HG03135 (cell line): Measurements from ENCODE around the gene CEBPZ.
A peak's percentile ranks its signal among the peaks of the same experiment; 100 is the strongest.
"Not testable (repeated sequence)": the region's sequence is repeated elsewhere in the genome, so short reads cannot be mapped to it uniquely, and the experiment has no call there.

Experiments used
- ATAC-seq: cut with Tn5 transposase; IDR thresholded peaks from one replicate; pipeline ENCODE4 v1.9.1; 2021; ENCODE audit warnings: mild to moderate bottlenecking, moderate library complexity; ENCODE audit not compliant: unreplicated experiment

Gene CEBPZ, protein sequence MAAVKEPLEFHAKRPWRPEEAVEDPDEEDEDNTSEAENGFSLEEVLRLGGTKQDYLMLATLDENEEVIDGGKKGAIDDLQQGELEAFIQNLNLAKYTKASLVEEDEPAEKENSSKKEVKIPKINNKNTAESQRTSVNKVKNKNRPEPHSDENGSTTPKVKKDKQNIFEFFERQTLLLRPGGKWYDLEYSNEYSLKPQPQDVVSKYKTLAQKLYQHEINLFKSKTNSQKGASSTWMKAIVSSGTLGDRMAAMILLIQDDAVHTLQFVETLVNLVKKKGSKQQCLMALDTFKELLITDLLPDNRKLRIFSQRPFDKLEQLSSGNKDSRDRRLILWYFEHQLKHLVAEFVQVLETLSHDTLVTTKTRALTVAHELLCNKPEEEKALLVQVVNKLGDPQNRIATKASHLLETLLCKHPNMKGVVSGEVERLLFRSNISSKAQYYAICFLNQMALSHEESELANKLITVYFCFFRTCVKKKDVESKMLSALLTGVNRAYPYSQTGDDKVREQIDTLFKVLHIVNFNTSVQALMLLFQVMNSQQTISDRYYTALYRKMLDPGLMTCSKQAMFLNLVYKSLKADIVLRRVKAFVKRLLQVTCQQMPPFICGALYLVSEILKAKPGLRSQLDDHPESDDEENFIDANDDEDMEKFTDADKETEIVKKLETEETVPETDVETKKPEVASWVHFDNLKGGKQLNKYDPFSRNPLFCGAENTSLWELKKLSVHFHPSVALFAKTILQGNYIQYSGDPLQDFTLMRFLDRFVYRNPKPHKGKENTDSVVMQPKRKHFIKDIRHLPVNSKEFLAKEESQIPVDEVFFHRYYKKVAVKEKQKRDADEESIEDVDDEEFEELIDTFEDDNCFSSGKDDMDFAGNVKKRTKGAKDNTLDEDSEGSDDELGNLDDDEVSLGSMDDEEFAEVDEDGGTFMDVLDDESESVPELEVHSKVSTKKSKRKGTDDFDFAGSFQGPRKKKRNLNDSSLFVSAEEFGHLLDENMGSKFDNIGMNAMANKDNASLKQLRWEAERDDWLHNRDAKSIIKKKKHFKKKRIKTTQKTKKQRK

DNA sequence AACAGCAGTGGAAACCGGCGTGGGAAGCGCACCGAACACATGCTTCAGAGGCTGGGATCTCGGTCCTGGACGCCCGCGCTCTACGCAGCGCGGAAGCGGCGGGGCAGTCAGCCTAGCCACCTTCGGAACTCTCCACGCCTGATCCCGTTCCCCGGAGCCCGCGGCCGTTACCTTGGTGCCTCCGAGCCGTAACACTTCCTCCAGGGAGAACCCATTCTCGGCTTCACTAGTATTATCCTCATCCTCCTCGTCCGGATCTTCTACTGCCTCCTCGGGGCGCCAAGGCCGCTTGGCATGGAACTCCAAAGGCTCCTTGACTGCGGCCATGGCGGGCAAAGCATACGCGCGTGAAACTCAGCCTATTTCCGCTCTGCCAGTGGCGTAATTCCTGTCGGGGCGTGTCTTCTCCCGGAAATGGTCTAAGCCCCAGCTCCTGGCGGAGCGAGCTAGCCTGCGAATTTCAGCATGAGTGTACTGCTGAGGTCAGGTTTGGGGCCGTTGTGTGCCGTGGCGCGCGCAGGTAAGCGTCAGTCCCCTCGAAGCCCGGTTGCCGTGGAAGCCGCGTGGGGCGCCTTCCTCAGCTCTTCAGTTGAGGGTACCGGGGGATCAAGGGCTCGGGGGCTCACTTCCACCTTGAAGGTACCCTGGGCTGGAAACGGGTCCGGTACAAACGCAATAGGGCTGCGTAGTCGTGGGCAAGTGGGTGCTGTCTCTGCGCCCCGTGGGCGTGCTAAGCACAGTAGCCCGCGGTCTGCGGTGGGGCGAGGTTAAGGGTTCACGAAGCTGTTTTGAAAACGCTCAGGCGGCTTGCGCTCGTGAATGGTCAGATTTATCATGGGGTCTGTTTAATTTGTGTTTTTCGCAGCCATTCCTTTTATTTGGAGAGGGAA lies at the start of gene CEBPZ, which contains the start of gene NDUFAF7:
TSS of gene CEBPZ (minus strand) at position 356 of the 890 bp plus-strand sequence. CDS start at position 327, 29 bp downstream.
TSS of gene NDUFAF7 (plus strand) at position 418 of the 890 bp plus-strand sequence. CDS start at position 466, 48 bp downstream.
- peak; percentile 88 for ATAC-seq

DNA sequence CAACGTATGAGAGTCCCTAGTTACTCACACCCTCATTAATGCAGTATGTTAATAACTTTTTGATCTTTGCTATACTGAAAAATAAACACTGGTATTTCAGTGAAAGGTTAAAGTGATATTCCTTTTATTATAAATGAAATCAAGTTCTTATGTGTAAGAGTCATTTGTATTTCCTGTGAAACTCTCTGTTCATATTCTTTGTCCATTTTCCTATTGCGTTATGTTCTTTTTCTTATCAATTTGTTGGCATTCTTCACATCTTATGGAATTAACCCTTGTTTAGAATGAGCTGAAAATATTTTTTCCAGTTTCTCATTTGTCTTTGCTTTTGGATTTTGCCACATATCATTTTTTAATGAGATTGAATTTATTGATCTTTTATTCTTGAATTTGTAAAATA lies 44.9 kb upstream of the CEBPZ start:
- ATAC-seq, result no peak

DNA sequence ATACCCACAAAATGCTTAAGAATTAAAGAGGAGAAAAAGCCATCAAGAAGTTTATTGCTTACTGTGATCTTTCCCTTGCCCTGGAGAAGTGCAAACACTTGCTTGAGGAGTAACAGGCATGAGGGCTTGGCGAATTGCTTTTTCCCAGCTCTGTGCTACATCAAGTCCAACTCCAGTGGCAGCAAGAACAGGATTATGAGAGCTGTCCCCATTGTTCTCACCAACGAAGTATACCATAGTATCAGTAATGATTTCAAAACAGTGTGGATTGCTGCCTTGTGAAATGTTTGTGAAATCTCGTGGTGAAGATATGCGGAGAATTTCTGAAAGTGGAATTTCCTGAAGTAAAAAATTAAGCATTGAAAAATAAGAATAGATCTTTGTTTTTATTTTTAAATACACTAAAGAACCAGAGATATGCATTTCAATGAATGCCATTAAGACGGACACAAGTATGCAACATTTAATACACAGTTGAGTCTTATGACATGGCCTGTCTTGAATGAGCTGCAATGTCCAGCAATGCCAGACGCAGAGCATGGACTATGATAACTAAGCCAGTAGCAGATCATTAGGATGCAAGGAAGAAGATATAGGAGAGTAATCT lies 43.1 kb upstream of the CEBPZ start:
- ATAC-seq, result no peak

DNA sequence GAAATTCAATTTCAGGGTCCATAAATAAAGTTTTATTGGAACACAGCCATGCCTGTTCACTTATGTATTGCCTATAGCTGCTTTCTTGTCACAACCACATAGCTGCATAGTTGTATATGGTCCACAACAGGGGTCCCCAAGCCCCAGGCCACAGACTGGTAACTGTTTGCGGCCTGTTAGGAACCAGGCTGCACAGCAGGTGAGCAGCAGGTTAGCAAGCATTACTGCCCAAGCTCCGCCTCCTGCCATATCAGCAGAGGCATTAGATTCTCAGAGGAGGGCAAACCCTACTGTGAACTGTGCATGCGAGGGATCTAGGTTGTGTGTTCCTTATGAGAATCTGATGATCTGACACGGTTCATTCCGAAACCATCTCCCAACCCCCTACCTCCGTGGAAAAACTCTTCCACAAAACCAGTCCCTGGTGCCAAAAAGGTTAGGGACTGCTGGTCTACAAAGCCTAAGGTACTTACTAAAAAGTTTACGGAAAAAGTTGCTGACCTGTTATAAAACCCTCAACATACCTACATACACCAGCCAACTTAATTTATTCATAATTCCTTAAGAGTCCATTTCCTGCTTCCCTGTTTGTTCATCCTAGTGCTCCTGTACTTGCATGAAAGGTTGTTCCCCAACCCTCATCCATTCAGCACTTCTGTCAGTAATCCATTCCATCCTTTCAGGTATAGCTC lies 40.1 kb upstream of the CEBPZ start:
- ATAC-seq, result no peak

DNA sequence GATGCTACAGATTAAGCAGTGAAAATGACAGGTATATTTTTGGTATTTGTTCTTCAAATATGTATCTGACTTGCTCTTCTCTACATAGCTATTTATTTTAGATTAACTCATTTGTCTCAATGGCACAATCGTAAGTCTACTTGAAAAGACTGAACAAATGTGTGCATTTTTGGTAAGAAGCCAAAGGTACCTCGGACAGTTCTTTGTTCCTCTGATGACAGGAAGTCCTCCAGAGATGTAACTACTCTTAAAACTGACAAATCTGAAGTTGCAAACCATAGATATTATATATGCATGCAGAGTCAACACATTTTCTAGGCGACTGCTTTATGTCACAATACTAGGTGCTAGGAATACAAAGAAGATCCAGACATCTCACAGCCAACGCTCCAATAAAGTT lies 36.7 kb upstream of the CEBPZ start:
- no peak for ATAC-seq

DNA sequence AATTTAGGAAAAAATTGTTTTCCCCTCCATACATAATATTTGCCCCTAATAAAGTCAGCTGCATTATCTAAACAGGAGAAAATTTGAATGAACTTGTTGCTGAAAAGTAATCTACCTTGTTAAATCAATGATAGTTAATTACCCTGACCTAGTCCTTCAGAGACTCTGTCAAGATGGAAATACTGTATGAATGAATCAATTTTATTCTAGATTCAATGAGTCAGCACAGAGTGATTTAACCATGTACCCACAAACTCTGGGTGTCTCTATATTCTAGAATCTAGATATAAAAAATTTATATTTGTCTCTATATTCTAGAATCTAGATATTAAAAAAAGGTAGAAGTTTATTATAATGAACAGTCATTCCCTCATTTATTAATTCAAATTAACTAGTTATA lies 36.3 kb upstream of the CEBPZ start:
- ATAC-seq, result no peak

DNA sequence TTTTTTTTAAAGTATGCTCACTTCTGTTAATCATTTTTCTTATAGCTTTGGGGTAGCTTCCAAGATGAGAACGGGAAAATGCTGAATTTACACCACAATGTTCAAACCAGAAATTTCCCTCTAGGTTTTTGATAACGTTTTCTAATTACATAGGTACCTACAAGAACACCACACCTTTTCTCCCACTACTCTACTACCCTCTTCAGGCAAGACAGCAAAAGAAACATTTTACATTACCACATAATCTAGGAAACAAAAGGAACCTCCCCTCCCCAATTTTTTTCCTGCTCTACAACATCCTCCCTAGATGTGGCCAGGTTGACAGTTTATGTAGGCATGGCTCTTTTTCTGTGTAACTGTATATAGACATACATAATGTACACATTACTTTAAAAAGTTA lies 32.4 kb upstream of the CEBPZ start:
- ATAC-seq, result no peak

DNA sequence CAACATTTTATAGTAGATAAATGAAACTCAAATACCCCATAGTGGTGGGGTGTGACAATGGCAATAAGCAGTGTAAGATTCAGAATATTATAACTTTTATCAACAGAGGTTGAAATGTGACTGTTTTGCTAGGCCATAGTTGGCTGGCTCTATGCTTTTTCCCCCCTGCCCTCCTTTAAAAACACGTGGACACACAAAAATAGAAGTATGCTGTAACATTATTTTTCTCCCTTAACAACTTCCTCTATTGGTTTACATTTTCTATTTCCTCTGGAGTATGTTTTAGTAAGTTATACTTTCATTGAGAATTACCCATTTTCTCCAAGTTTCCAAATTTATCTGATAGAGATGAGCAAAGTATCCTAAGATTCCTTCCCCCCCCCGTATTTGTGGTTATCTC lies 31.1 kb upstream of the CEBPZ start:
- ATAC-seq, result no peak

DNA sequence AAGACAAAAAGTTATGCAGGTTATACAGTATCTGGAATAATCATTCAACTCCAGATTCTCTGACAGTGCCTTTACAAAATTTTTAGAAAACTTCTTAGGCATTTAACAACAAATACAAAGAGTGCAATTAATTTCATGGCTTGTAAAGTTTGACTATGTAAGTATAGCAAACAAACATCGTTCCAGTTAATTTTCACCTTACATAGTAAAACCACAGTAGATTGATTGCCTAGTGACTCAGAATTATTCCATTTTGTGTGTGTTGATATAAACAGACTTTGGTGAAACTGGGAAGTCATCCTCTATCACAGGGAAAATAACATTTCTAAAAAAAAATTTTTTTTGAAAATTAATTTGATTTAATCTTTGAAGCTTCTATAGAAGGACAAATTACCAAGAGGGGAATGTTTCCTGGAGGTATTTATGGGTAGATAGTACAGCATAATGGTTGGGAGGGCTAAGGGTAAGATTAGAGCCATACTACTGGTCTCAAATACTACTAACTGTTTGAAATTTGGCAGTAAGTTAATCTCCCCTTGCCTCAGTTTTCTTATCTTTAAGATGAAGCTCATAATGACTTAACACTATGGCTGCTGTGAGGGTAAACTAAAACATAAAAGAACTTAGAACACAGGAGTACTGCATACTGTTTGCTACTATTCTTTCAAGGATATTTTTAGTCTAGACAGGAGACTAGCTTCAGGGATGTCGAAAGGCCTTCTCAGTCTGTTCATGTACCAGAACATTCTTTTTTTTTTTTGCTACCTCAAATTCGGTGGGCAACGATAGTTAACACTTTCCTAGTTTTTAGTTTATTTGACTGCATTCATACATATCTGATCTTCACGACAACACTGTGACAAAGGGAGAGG lies 19.7 kb upstream of the CEBPZ start:
- no peak for ATAC-seq

DNA sequence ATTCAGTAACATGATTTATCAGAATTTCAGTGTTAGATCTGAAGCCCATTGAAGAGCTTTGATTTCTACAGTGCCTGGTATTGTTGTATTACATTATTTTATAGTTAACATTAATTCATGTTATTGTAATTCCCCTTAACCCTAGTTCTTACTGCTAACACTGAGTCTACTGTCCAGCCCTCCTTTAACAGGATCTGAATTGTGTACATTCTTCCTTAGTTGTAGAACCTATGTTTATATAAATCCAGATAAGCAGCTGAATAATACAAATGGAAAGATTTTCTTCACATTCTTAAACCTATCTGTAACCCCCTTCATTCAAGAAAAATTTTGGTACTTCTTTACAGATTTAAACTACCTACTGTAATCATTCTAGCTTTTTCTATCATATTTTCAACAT lies 14.8 kb upstream of the CEBPZ start:
- ATAC-seq, result no peak

DNA sequence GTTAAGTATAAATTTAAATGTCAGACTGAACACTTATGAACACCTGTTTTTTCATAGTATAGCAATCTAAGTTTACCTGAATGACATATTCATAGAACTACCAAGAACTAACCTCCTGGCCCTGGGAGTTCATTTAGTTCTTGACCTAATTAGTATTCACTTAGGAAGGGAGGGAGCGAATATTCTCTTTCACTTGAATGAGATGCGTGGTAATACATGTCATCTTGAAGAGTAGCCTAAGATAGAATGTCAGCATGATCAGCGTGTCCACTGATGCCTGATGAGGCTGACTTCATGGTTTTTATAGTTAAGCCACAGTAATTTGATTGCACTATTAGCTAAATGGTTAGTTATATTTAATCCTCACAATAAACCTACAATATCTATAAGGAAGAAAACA lies 13.4 kb upstream of the CEBPZ start:
- ATAC-seq, result no peak

DNA sequence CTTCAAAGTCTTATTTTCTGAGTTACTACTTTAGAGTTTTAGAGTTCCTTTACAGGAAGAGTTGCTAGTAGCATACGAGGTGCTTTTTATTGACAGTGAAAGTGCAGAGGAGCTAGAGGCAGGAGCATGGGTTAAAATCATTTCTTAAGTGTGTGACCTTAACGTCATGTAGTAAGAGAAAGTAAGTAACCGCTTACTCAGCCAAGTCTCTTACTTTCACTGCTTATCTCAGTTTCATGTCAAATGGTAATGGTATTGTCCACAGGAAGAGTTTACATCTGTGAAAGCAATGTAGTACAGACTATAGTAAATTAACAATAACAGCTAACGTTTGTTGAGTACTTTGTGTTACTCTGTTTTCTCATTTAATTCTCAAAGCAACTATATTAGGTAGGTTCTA lies 12.6 kb upstream of the CEBPZ start:
- ATAC-seq, result peak; percentile 80

DNA sequence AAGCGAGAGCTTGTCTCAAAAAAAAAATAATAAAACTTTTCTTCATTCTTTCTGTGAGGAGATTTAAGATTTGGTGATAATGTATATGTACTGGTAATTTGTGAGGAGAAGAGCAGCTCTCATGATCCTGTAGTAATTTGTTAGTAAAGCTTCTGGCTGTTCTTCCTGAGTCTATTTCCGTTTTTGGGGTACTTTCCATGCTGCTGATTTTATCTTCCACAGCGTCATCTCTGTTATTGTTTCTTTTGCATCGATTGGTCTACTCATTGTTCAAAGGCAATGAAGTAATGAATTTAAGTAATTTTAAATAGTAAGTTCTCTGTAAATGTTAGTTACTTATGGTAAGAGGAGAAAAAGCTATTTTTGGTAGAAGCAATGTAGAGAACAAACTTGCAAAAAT lies 12.0 kb upstream of the CEBPZ start:
- ATAC-seq, result no peak

DNA sequence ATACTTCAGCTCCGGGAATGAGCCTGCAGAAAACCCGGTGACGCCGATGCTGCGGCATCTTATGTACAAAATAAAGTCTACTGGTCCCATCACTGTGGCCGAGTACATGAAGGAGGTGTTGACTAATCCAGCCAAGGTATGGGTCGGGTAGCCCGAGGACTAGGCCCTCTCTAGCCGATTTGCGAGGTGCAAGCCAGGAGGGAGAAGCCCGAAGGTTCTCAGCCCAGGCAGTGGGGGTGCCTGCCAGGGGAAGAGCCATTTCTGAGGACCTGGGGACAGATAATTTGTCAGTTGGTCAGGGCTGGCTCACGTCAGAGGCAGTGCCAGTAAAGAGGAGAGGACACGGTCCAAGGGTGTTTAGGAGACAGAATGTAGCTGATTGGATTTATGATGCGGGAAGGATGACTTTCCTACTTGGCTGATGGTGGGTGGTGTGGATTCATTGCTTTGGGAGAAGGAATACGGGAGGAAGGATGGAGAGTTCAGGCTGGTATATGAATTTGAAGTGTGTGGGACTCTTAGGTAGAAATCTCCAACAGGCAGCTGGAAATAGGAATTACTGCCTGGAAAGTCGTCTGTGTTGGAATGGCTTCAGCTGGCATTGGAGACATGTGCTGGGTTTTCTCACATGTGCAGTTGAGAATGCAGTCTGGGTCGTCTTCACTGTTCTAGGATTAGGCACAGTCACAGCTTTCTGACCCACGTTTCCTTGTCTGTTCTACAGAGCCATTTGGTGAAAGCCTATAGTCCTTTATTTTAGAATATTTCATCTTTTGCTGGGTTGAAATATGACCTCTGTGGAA lies 936 bp upstream of the CEBPZ start:
- peak; percentile 9 for ATAC-seq

DNA sequence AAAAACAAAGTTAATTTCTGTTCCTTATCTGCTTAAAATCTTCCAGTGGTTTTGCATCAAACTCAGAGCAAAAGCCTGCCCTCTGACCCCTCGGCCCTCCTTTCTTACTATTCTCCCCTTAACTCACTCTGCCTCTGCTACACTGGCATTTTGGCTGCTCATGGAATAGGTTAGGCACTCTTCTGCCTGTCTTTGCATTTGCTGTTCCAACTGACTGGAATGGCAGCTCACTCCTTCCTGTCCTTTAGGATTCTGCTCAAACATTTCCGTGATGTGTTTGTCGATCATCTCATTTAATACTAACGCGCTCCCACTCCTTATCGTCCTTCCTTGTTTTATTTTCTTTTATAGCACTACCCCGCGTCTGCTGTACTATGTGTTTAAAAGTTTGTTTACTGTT lies 815 bp downstream of the CEBPZ start:
- ATAC-seq, result no peak

DNA sequence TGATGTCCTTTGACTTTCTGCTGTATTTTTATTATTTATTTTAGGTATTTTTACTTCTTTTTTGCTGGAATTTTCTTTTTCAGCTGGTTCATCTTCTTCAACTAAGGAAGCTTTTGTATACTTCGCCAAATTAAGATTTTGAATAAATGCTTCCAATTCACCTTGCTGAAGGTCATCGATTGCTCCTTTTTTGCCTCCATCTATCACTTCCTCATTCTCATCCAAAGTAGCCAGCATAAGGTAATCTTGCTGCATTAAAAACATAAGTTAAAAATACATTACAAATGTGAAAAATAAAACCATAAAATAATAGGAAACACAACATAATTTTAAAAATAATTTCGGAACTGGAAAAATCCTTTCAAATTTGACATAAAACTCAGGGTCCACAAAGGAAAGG lies 2.6 kb downstream of the CEBPZ start:
- no peak for ATAC-seq

DNA sequence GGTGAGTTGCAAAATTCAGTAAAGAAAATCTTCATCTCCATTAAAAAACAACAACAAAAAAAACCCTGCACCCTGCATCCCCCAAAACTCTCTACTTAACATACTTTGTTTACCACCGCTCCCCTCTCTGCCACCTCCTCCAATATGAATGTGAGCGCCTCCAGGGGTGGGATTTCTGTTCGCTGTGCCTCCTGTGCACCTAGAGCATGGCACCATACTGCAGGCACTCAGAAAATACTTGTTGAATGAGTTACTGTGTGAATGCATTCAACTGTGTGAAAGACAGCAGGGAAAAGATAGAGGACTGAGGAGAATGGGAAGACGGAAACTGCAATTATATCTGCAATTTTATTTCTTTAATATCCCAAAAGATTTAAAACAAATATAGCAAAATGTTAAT lies 4.5 kb downstream of the CEBPZ start:
- ATAC-seq, result no peak

DNA sequence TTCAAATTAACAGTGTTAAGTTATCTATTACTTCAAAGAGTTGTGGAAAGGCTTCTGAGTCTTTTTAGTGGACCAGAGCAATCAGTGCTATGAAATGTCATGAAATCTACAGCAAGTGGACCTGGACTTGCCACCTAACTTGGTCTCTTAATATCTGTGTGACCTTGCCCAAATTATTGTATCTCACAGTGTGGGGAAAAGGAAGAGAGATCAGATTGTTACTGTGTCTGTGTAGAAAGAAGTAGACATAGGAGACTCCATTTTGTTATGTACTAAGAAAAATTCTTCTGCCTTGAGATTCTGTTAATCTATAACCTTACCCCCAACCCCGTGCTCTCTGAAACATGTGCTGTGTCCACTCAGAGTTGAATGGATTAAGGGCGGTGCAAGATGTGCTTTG lies 6.3 kb downstream of the CEBPZ start:
- ATAC-seq, result not testable (repeated sequence)
